Keratinocyte (primary cell): ENCODE results near the gene SUFU. TPM values are rescaled to one million over a fixed set of nuclear protein-coding genes. Genes with fewer than 3 reads are reported as not detected.

ENCODE experiments used
- DNase-seq: peaks from one replicate; pipeline ENCODE4 v3.0.0-alpha.2; 2011; ENCODE audit warnings: low read depth, missing footprints, low spot score
- FAIRE-seq: peaks from 2 replicates; lab custom pipeline; 2011; peaks lifted over from hg19 to GRCh38; lab: Jason Lieb, UNC
- H2AFZ ChIP-seq: 2 replicates; pipeline ENCODE4 v1.6.0; 2012; ENCODE audit warnings: low read length, control low read depth, inconsistent platforms; ENCODE audit not compliant: control insufficient read depth
- H3K27ac ChIP-seq: 2 replicates; pipeline ENCODE4 v1.5.1; 2011; ENCODE audit warnings: low read length; ENCODE audit not compliant: control insufficient read depth, insufficient read depth
- H3K27me3 ChIP-seq: 3 replicates; pipeline ENCODE4 v1.6.0; 2011; ENCODE audit warnings: low read length; ENCODE audit not compliant: control insufficient read depth, insufficient read depth; ENCODE audit errors: extremely low read depth
- H3K36me3 ChIP-seq, 2 experiments: 2 replicates in 1 of 2; 3 replicates in 1 of 2; pipeline ENCODE4 v1.5.1; 2011; ENCODE audit warnings: low read length in 2 of 2, mild to moderate bottlenecking in 1 of 2; ENCODE audit not compliant: control insufficient read depth in 2 of 2, insufficient read depth in 2 of 2; ENCODE audit errors: extremely low read depth in 1 of 2
- H3K4me1 ChIP-seq: 3 replicates; pipeline ENCODE4 v1.5.1; 2011; ENCODE audit warnings: low read length; ENCODE audit not compliant: control insufficient read depth, insufficient read depth; ENCODE audit errors: extremely low read depth
- H3K4me2 ChIP-seq: 3 replicates; pipeline ENCODE4 v1.6.0; 2011; ENCODE audit warnings: low read depth, low read length; ENCODE audit not compliant: control insufficient read depth, insufficient read depth; ENCODE audit errors: extremely low read depth
- H3K4me3 ChIP-seq, 3 experiments: fragments of 200-600 bp in 1 of 3; sonication (generic) in 1 of 3; 2 replicates in 2 of 3; 3 replicates in 1 of 3; pipeline ENCODE4 v1.5.1; 2011 to 2016; ENCODE audit warnings: low read length in 3 of 3, mild to moderate bottlenecking in 3 of 3, control low read depth in 2 of 3, inconsistent platforms in 1 of 3, low read depth in 1 of 3, mixed read lengths in 1 of 3, mixed run types in 1 of 3, moderate library complexity in 1 of 3; ENCODE audit not compliant: control insufficient read depth in 2 of 3, insufficient read depth in 2 of 3; ENCODE audit errors: extremely low read depth in 1 of 3
- H3K79me2 ChIP-seq: 2 replicates; pipeline ENCODE4 v1.6.0; 2012; ENCODE audit warnings: low read length; ENCODE audit not compliant: control insufficient read depth, insufficient read depth
- H3K9ac ChIP-seq: 3 replicates; pipeline ENCODE4 v1.6.0; 2011; ENCODE audit warnings: low read length; ENCODE audit not compliant: control insufficient read depth, insufficient read depth; ENCODE audit errors: extremely low read depth
- H3K9me1 ChIP-seq: 3 replicates; pipeline ENCODE4 v1.6.0; 2011; ENCODE audit warnings: low read length; ENCODE audit not compliant: control insufficient read depth, insufficient read depth; ENCODE audit errors: extremely low read depth
- H3K9me3 ChIP-seq: 2 replicates; pipeline ENCODE4 v1.5.1; 2012; ENCODE audit warnings: low read depth, low read length; ENCODE audit not compliant: control insufficient read depth
- H4K20me1 ChIP-seq: 3 replicates; pipeline ENCODE4 v1.6.0; 2011; ENCODE audit warnings: low read length; ENCODE audit not compliant: control insufficient read depth, insufficient read depth; ENCODE audit errors: extremely low read depth
- EZH2 ChIP-seq: IDR thresholded peaks from one replicate; pipeline ENCODE4 v1.6.1; 2012; ENCODE audit warnings: inconsistent platforms, mild to moderate bottlenecking, low read length, moderate library complexity
- dilution Hi-C: fragments of 300-500 bp; cut with MboI; formaldehyde crosslinking; loops from one replicate; pipeline ENCODE4 v1.7.0; 2020; ENCODE audit warnings: low sequenced_read_pairs; ENCODE audit not compliant: extremely low pct_ligation_motif_present
- polyA plus RNA-seq, 5 experiments: library from polyadenylated mRNA; depleted of rRNA in 3 of 5; stranded (reverse) in 3 of 5; stranded (forward) in 1 of 5; unstranded in 1 of 5; fragments of >200 nt; gene quantifications; 1 replicate in 1 of 5; 2 replicates in 3 of 5; 3 replicates in 1 of 5; pipeline versions ENCODE4 v1.2.1 to v1.2.3, GENCODE V29; 2011 to 2012; ENCODE audit warnings: missing spikeins in 2 of 5, low read depth in 1 of 5, low replicate concordance in 1 of 5
- TF ChIP-seq, protein P1 (sequence below), 3 experiments: IDR thresholded peaks in 1 of 3; conservative IDR thresholded peaks in 1 of 3; optimal IDR thresholded peaks in 1 of 3; 2 replicates in 2 of 3; 3 replicates in 1 of 3; pipeline versions ENCODE3 to v1.5.1; 2011; ENCODE audit warnings: low read length in 3 of 3, mild to moderate bottlenecking in 3 of 3, moderate library complexity in 2 of 3, control low read depth in 1 of 3, inconsistent platforms in 1 of 3; ENCODE audit not compliant: insufficient read depth in 2 of 3; ENCODE audit errors: extremely low read depth in 1 of 3

The SUFU gene
- polyA plus RNA-seq, 1 donor (not counting 4 experiments of a cell fraction or from before 2014, with no cell fraction given), result 3.7 TPM

DNA sequence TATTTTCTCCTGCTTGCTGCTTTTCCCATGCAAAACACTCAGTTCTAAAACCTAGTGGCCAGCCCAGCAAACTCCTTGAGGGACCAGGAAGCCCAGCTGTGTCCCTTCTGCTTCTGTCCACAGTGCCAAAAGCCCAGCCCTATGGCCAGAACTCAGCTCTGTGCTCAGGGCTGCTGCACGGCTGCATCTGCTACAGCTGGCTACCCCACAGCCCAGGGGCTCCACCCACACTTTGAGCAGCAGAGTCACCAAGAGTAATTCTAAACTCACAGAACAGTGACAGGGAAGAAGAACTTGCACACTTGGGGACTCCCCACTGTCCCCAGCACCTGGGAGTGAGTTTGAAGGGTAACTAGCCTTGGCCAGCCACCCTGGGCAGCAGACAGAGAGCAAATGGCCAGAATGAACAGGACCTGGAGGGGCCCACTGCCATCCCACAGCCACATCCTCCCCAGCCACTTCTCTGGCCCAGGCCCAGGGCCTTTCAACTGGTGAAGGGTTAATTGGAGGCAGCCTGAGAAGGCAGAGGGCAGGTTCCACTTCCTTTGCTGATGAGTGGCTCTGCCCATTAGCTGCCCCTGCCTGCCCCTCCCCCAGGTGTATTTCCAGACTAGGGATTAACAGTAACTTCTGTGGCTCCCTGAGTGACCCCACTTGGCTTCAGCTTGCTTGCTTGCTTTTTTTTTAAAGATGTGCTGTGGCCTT, 112.4 kb downstream of the SUFU start:
- TF ChIP-seq, protein P1, sequence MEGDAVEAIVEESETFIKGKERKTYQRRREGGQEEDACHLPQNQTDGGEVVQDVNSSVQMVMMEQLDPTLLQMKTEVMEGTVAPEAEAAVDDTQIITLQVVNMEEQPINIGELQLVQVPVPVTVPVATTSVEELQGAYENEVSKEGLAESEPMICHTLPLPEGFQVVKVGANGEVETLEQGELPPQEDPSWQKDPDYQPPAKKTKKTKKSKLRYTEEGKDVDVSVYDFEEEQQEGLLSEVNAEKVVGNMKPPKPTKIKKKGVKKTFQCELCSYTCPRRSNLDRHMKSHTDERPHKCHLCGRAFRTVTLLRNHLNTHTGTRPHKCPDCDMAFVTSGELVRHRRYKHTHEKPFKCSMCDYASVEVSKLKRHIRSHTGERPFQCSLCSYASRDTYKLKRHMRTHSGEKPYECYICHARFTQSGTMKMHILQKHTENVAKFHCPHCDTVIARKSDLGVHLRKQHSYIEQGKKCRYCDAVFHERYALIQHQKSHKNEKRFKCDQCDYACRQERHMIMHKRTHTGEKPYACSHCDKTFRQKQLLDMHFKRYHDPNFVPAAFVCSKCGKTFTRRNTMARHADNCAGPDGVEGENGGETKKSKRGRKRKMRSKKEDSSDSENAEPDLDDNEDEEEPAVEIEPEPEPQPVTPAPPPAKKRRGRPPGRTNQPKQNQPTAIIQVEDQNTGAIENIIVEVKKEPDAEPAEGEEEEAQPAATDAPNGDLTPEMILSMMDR (optimal IDR thresholded peaks at IDR 0.05 in 1 of 3, IDR thresholded peaks at IDR 0.05 in 1 of 3, conservative IDR thresholded peaks at IDR 0.05 in 1 of 3; ENCODE audit: extremely low read depth in 1 of 3, insufficient read depth in 2 of 3, low read length in 3 of 3), result no peak
- no peak for TF ChIP-seq EZH2
- H3K9me1 ChIP-seq, result no peaks in the 10 kb centered on the region
- H3K9me3 ChIP-seq, result no peaks in the 10 kb centered on the region
- H3K9ac ChIP-seq, result no peak overlapping the region
- H4K20me1 ChIP-seq, result no peaks in the 10 kb centered on the region
- dilution Hi-C loops, result no loop called here
- H3K4me2 ChIP-seq, result no peak overlapping the region
- no peaks in the 10 kb centered on the region for H3K79me2 ChIP-seq
- H3K27me3 ChIP-seq, result no peaks in the 10 kb centered on the region
- FAIRE-seq (no peak), DNase-seq (no peak)
- H3K36me3 ChIP-seq, result peaks cover 6 to 11% of the 10 kb centered on the region in 2 experiments
- H2AFZ ChIP-seq, result no peak overlapping the region
- peaks cover 16% of the 10 kb centered on the region for H3K4me1 ChIP-seq
- H3K27ac ChIP-seq, result no peak overlapping the region
- H3K4me3 ChIP-seq, result no peak overlapping the region

DNA sequence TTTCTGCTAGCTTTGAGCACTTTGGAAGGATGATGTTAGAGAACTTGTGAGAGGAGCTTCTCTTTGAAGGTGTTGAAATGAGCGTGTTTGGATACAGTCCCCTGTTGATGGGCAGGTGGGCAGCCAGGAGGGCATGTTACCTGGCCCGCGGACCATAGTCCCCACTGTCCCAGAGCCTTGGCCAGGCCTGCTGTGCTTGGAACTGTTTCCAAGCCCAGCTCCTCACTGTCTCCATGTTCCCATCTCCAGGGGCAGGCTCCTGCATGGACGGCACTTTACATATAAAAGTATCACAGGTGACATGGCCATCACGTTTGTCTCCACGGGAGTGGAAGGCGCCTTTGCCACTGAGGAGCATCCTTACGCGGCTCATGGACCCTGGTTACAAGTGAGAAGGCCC, 113.3 kb downstream of the SUFU start:
- H4K20me1 ChIP-seq, result no peaks in the 10 kb centered on the region
- H3K4me2 ChIP-seq, result no peak overlapping the region
- dilution Hi-C loops, result no loop called here
- no peak for TF ChIP-seq EZH2
- TF ChIP-seq, protein P1 (optimal IDR thresholded peaks at IDR 0.05 in 1 of 3, IDR thresholded peaks at IDR 0.05 in 1 of 3, conservative IDR thresholded peaks at IDR 0.05 in 1 of 3; ENCODE audit: extremely low read depth in 1 of 3, insufficient read depth in 2 of 3, low read length in 3 of 3), result no peak
- no peak for DNase-seq
- no peak overlapping the region for H2AFZ ChIP-seq
- no peak overlapping the region for H3K27ac ChIP-seq
- H3K9me1 ChIP-seq, result no peaks in the 10 kb centered on the region
- H3K79me2 ChIP-seq, result no peaks in the 10 kb centered on the region
- H3K9ac ChIP-seq, result no peak overlapping the region
- H3K4me3 ChIP-seq, result no peak overlapping the region
- no peaks in the 10 kb centered on the region for H3K27me3 ChIP-seq
- H3K9me3 ChIP-seq, result no peaks in the 10 kb centered on the region
- H3K36me3 ChIP-seq, result peaks cover 6 to 11% of the 10 kb centered on the region in 2 experiments
- peaks cover 14% of the 10 kb centered on the region for H3K4me1 ChIP-seq
- FAIRE-seq, result no peak
